ENCODE measurements around the gene CRYBG1.

DNA sequence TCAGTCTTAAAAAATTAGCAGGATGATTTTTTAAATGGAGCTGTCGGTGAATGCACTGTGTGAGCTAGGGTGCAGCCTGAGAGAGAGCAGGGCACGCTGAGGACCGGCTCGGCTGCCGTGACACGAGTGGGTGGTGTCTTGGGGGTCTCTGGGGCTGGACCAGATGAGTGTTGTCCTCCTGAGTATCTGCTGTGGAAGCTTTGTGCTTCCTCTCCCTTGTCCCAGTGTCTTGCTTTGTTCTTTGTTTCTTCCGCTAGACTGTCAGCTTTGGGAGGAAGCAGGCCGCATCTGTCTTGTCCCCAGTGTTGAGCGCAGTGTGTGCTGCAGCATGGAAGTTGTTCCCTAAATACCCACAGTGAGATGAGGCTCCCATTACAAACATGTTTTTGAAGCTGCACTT, 179.4 kb downstream of the CRYBG1 start:
- TF ChIP-seq SIN3A (IDR thresholded peaks at IDR 0.05; ENCODE audit: low read depth) (no peak), TCF7L2 (IDR thresholded peaks at IDR 0.05; ENCODE audit: borderline replicate concordance, extremely low read depth, insufficient read depth, insufficient read length) (no peak), POLR2A (IDR thresholded peaks at IDR 0.05; ENCODE audit: borderline replicate concordance, extremely low read depth, insufficient read depth, insufficient read length) (no peak), CEBPB (IDR thresholded peaks at IDR 0.05; ENCODE audit: low read depth) (no peak), REST (IDR thresholded peaks at IDR 0.05; ENCODE audit: low read depth) (no peak), POLR2AphosphoS5 (IDR thresholded peaks at IDR 0.05; ENCODE audit: low read depth, low read length) (no peak)
- TF ChIP-seq, protein P1, sequence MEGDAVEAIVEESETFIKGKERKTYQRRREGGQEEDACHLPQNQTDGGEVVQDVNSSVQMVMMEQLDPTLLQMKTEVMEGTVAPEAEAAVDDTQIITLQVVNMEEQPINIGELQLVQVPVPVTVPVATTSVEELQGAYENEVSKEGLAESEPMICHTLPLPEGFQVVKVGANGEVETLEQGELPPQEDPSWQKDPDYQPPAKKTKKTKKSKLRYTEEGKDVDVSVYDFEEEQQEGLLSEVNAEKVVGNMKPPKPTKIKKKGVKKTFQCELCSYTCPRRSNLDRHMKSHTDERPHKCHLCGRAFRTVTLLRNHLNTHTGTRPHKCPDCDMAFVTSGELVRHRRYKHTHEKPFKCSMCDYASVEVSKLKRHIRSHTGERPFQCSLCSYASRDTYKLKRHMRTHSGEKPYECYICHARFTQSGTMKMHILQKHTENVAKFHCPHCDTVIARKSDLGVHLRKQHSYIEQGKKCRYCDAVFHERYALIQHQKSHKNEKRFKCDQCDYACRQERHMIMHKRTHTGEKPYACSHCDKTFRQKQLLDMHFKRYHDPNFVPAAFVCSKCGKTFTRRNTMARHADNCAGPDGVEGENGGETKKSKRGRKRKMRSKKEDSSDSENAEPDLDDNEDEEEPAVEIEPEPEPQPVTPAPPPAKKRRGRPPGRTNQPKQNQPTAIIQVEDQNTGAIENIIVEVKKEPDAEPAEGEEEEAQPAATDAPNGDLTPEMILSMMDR (IDR thresholded peaks at IDR 0.05 in 2 of 3, conservative IDR thresholded peaks at IDR 0.05 in 1 of 3; ENCODE audit: borderline replicate concordance in 1 of 3, insufficient read depth in 1 of 3, low read depth in 2 of 3, low read length in 2 of 3): no peak

Data from HCT116 (cell line).